SK-N-MC (cell line): Measurements from ENCODE around the gene TMEM39A.

Experiments
- EZH2 ChIP-seq: fragments of 200-600 bp; sonication (generic); IDR thresholded peaks from one replicate; pipeline ENCODE4 v1.6.1; 2017; ENCODE audit warnings: antibody characterized with exemption
- FOXP2 ChIP-seq: optimal IDR thresholded peaks from 2 replicates; pipeline ENCODE3; 2011; ENCODE audit warnings: mild to moderate bottlenecking, moderate library complexity; ENCODE audit not compliant: insufficient read depth; ENCODE audit errors: extremely low read length, control extremely low read depth
- POLR2AphosphoS5 ChIP-seq: IDR thresholded peaks from 2 replicates; pipeline ENCODE4 v1.6.1; 2012; ENCODE audit warnings: mild to moderate bottlenecking, low read depth, low read length, borderline replicate concordance

DNA sequence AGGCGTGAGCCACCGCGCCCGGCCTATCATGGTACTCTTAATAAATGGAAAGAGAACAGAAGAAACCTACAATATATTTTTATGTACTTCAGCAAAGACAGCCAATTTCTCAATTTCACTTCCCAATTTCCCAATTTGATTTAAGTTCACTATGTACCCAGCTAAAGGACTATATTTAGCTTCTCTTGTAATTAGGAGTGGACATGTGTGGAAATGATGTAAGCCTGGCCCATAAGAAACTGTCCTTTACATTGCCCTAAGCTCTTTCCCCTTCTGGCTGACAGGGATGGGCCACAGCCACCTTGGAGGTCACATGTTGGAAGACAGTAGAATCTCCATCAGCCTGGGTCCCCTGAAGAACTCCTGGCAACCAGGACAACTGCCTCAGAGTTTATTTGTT lies 6.2 kb downstream of the TMEM39A start:
- TF ChIP-seq FOXP2 (no peak), POLR2AphosphoS5 (no peak), EZH2 (no peak)
